Left ventricle myocardium inferior (tissue), 1 donor: ENCODE measurements around the gene SGSM2. TPM values are rescaled to one million over a fixed set of nuclear protein-coding genes. Genes with fewer than 3 reads are reported as not detected.

ENCODE experiments used
- DNase-seq: peaks from one replicate; pipeline ENCODE4 v3.0.0-alpha.2; 2020
- H3K27ac ChIP-seq: fragments of 200-600 bp; replicated peaks from 2 replicates; pipeline ENCODE4 v1.8.0; 2021
- H3K27me3 ChIP-seq: fragments of 200-600 bp; 2 replicates; pipeline ENCODE4 v1.8.0; 2021; ENCODE audit warnings: low read depth
- H3K36me3 ChIP-seq: fragments of 200-600 bp; 2 replicates; pipeline ENCODE4 v1.8.0; 2021
- H3K4me1 ChIP-seq: fragments of 200-600 bp; 2 replicates; pipeline ENCODE4 v1.8.0; 2021
- H3K4me3 ChIP-seq: fragments of 200-600 bp; 2 replicates; pipeline ENCODE4 v1.8.0; 2021; ENCODE audit warnings: mild to moderate bottlenecking, moderate library complexity
- H3K9me3 ChIP-seq: fragments of 200-600 bp; replicated peaks from 2 replicates; pipeline ENCODE4 v1.8.0; 2021
- CTCF ChIP-seq: fragments of 200-600 bp; IDR thresholded peaks from 2 replicates; pipeline ENCODE4 v1.8.0; 2021; ENCODE audit warnings: antibody characterized with exemption, mild to moderate bottlenecking, borderline replicate concordance
- intact Hi-C: fragments of 100-400 bp; cut with micrococcal nuclease; formaldehyde crosslinking; loops from one replicate; pipeline ENCODE4 v1.11.0; 2022
- total RNA-seq: library from RNA; stranded (reverse); fragmentation: NEBNext Ultra II Directional; extraction: Animal tissue kit (Norgen Biotek cat#: 25700); gene quantifications from one replicate; pipeline ENCODE4 v1.2.1, GENCODE V29; 2021
- donor health status: DM: no; HTN: yes; CAD: no; lungs with severe emphysema.

The SGSM2 gene
- total RNA-seq, 1 donor from 2014 or later: 24.5 TPM

DNA sequence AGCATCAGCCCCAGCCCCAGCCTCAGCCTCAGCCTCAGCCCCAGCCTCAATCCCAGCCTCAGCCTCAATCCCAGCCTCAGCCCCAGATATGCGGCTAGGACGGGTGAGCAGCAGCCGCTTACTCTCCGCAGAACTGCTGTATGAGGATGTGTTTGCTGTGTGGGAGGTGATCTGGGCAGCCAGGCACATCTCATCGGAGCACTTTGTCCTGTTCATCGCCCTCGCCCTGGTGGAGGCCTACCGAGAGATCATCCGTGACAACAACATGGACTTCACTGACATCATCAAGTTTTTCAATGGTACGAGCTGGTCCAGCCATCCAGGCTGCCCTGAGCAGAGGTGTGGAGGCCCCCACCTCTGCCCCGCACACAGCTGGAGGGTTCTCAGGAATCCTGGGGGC, 41.6 kb downstream of the SGSM2 start:
- intact Hi-C loops: no loop called here
- Histone ChIP-seq H3K4me3 (no peak overlapping the region), H3K36me3 (peaks cover 73% of the 10 kb centered on the region), H3K27ac (no peak overlapping the region), H3K27me3 (no peaks in the 10 kb centered on the region), H3K4me1 (peaks cover 10% of the 10 kb centered on the region), H3K9me3 (no peaks in the 10 kb centered on the region)
- no peak for TF ChIP-seq CTCF
- DNase-seq: no peak

GRCh38 chr17:2379489-2380225, 42.4 kb downstream of the SGSM2 start:
- H3K4me3 ChIP-seq: no peak overlapping the region
- no peaks in the 10 kb centered on the region for H3K9me3 ChIP-seq
- intact Hi-C loops: no loop called here
- DNase-seq: no peak
- peaks cover 11% of the 10 kb centered on the region for H3K4me1 ChIP-seq
- H3K36me3 ChIP-seq: peaks cover 67% of the 10 kb centered on the region
- TF ChIP-seq CTCF: no peak
- no peak overlapping the region for H3K27ac ChIP-seq
- H3K27me3 ChIP-seq: no peaks in the 10 kb centered on the region

- no peak overlapping the region for H3K4me3 ChIP-seq
- no peaks in the 10 kb centered on the region for H3K9me3 ChIP-seq
- intact Hi-C loops: no loop called here
- H3K4me1 ChIP-seq: peaks cover 18% of the 10 kb centered on the region
- no peak for TF ChIP-seq CTCF
- H3K36me3 ChIP-seq: peaks cover 60% of the 10 kb centered on the region
- no peaks in the 10 kb centered on the region for H3K27me3 ChIP-seq
- H3K27ac ChIP-seq: no peak overlapping the region
- DNase-seq: no peak
Measured at GRCh38 chr17:2380226-2380922, 43.1 kb downstream of the SGSM2 start.

- Histone ChIP-seq H3K36me3 (peaks cover 60% of the 10 kb centered on the region), H3K4me1 (peaks cover 24% of the 10 kb centered on the region), H3K9me3 (no peaks in the 10 kb centered on the region), H3K27ac (no peak overlapping the region), H3K4me3 (no peak overlapping the region), H3K27me3 (no peaks in the 10 kb centered on the region)
- intact Hi-C loops: no loop called here
- DNase-seq: no peak
- TF ChIP-seq CTCF: no peak
Measured at GRCh38 chr17:2380950-2381649, 43.8 kb downstream of the SGSM2 start.

DNA sequence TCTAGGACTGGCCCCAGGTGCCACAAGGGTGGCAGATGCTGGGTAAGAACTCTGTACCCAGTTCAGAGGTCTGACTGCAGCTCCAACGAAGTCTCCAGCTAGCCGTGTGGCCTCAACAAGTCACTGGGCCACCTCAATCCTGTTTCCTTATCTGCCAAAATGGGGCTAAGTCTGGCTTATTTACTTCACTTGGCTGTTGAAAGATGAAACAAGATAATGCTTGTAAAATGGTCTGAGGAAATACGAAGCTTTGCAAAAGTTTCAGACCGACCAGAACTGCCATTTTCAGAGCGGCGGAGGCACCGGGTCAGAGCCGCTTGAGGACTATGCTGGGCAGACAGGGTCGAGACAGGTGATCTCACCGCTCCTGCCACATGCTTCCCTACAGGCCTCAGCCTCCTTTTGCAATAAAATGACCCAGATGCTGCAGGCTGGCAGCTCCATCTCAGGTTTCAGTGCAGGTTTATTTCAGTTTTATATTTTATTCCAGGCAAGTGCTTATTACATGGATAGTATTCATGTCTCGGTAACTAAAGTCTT, 46.4 kb downstream of the SGSM2 start:
- Histone ChIP-seq H3K4me3 (no peak overlapping the region), H3K27me3 (no peaks in the 10 kb centered on the region), H3K27ac (peak overlapping the region; percentile 38), H3K4me1 (peaks cover 24% of the 10 kb centered on the region), H3K9me3 (no peaks in the 10 kb centered on the region), H3K36me3 (peaks cover 56% of the 10 kb centered on the region)
- TF ChIP-seq CTCF: no peak
- intact Hi-C loops: loop anchor here (2.0 kb wide), 1 partner anchor 33 kb away; no protein-coding TSS in a partner anchor
- DNase-seq: no peak
